Activated CD4-positive, alpha-beta T cell treated with anti-CD3 and anti-CD28 coated beads, Interleukin-2, Interleukin-6, amounts not matched to agents 100 ng/mL and 50 ng/mL, durations not matched to agents 16 hours and 8 hours (primary cell): ENCODE data around the gene DMRTB1.

Source experiments
- DNase-seq: peaks from one replicate; pipeline ENCODE4 v3.0.0-alpha.2; 2020

The DMRTB1 gene

GRCh38 chr1:53438427-53439336 lies 20.5 kb upstream of the DMRTB1 start:
- no peak for DNase-seq

- DNase-seq: no peak
Measured at GRCh38 chr1:53439337-53440207, 19.6 kb upstream of the DMRTB1 start.

DNA sequence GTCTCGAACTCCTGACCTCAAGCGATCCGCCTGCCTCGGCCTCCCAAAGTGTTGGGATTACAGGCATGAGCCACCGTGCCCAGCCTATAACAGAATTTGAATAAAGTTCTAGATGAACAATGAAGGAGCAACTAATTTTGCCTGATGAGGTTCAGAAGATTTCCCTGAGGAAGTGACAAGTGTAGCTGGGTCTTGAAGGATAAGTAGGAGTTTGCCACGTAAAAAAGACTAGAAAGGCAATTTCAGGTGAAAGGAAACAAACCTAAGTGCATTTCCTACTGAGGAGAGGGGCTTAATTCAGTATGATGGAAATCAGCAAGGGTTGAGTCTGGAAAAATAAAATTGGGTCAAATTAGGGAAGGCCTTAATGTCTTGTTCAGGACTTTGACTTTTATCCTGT lies 18.6 kb upstream of the DMRTB1 start:
- no peak for DNase-seq

- no peak for DNase-seq
Measured at GRCh38 chr1:53442299-53442698, 16.9 kb upstream of the DMRTB1 start.

DNA sequence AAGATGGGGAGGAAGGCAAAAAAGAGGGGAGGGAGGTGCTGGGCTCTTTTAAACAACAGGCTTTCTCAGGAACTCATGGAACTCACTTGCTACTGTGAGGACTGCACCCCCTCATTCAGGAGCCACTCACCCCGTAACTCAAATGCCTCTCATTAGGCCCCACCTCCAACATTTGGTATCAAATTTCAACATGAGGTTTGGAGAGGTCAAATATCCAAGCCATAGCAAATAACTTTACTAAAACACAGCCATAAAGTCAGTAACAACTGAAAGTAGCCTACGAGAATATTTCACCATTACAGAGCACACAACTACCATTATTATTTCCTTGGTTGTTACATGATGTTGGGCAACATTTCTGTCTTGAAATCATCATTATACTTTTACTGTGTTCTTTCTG lies 13.1 kb upstream of the DMRTB1 start:
- no peak for DNase-seq

- no peak for DNase-seq
Measured at GRCh38 chr1:53447413-53447812, 11.8 kb upstream of the DMRTB1 start.

GRCh38 chr1:53448241-53448841 lies 10.9 kb upstream of the DMRTB1 start:
- no peak for DNase-seq

DNA sequence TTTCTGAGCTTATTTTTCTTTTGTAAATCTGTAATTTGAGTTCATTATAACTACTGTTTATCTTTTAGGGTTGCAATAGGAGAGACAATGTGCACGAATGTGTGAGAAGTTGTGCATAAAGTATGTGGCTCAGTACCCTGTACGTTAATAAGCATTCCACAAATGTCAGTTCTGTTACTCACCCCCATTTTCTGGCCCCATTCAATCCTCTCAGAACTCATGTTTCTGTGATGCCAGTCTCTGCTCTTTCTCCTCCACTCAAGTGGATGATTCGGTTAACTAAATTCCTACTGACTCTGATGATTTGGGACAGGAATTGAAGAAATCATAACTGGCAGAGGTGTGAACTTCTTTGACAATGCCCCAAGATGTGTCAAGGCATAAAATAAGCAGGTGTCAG lies 10.2 kb upstream of the DMRTB1 start:
- no peak for DNase-seq

GRCh38 chr1:53449693-53450092 lies 9.5 kb upstream of the DMRTB1 start:
- DNase-seq: no peak

DNA sequence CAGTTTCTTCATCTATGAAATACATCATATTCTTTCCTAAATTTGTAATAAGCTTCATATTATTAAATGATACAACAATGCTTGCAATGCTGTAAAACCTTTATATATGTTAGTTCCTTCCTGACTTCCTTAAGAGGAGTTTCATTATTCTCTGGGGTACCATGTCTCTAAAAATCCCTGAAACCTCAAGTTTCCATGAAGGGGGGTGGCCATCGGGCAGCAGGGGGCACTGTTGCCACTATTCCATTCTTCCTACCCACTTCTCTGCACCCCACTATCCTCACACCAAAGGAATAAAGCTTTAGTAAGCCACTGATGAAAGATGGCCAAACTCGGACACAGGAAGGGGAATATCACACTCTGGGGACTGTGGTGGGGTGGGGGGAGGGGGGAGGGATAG lies 9.0 kb upstream of the DMRTB1 start:
- no peak for DNase-seq

- DNase-seq: no peak
Measured at GRCh38 chr1:53454019-53454418, 5.2 kb upstream of the DMRTB1 start.

- DNase-seq: no peak
Measured at GRCh38 chr1:53455364-53455991, 3.7 kb upstream of the DMRTB1 start.

- no peak for DNase-seq
Measured at GRCh38 chr1:53458634-53459033, 565 bp upstream of the DMRTB1 start.

DNA sequence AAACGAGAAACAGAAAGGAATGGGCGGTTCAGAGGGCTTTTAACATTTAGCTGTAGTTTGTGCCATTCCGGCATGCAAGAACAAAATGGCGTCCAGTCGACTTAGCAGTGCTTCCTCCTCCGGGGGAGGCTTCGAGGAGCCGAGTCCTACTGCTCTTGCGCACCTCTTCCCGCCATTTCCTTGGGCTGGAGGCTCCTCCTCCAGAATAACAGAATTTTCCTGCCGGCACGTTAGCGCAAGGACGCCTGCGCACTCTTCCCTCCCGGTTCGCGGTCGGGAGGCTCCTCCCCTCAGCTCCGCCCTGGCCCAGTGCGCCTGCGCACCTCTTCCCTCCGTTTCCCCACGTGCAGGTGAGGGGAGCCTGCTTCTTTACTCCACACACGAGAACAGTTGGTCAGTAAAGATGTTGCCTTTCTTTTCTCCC lies 1.0 kb downstream of the DMRTB1 start:
- DNase-seq: no peak

DNA sequence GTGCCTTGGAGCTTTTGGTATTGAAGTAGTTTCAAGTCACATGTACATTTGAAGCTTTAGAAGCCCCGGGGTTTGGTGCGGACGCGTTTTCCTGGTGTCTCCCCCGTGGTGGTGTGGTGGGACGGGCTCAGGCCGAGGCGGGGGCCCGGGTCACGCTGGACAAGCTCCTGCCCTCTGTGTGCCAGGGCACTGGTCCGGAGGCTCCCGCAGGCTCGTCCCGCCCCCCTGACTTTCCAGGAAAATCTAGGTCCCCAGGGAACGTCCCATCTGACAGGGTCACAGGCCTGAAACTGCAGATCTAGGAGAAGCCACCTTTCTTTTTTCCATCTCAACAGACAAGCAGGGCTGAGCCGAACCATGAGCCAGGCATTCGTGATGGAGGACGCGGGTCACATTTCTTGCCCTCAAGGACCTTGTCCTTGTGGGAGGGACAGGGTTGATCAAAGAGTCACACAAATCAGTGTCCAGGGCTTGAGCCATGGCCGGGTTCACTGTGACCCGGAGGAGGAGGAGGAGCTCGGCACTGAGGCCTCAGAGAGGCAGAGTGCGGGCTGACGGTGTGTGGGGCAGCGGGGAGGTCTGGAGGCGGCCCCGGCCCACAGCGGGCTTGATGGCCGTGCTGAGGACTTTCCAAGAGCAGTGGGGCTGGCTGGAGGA lies 1.6 kb downstream of the DMRTB1 start:
- no peak for DNase-seq

- DNase-seq: no peak
Measured at GRCh38 chr1:53461323-53462044, 2.3 kb downstream of the DMRTB1 start.

- DNase-seq: no peak
Measured at GRCh38 chr1:53462193-53462592, 3.0 kb downstream of the DMRTB1 start.

GRCh38 chr1:53462769-53463501 lies 3.7 kb downstream of the DMRTB1 start:
- DNase-seq: no peak

GRCh38 chr1:53463961-53464899 lies 5.0 kb downstream of the DMRTB1 start:
- no peak for DNase-seq
